Heart left ventricle (tissue), 16 donors: ENCODE results near the gene GABRD. TPM values are rescaled to one million over a fixed set of nuclear protein-coding genes. Genes with fewer than 3 reads are reported as not detected.

Experiments used
- ATAC-seq, 4 donors: fragments of 200-7000 bp; cut with Tn5 transposase; one replicate each; pipeline ENCODE4 v1.9.1; 2020 to 2022; ENCODE audit warnings: moderate library complexity in 4 of 4, mild to moderate bottlenecking in 3 of 4, moderate number of reproducible peaks in 1 of 4
- DNase-seq, 5 donors: peaks; one replicate each; pipeline ENCODE4 v3.0.0-alpha.2; 2020
- H3K27ac ChIP-seq, 12 donors: fragments of 200-600 bp; sonication (generic) in 4 of 12; one replicate each; pipeline versions ENCODE4 v1.5.0 to v1.8.0; 2016 to 2022; ENCODE audit warnings: mild to moderate bottlenecking in 2 of 12
- H3K27me3 ChIP-seq, 9 donors: fragments of 200-600 bp; sonication (generic) in 2 of 9; one replicate each; pipeline versions ENCODE4 v1.5.1 to v1.8.0; 2016 to 2022; ENCODE audit warnings: mild to moderate bottlenecking in 3 of 9
- H3K36me3 ChIP-seq, 9 donors: fragments of 200-600 bp; sonication (generic) in 2 of 9; one replicate each; pipeline versions ENCODE4 v1.5.0 to v1.8.0; 2018 to 2022; ENCODE audit warnings: mild to moderate bottlenecking in 2 of 9
- H3K4me1 ChIP-seq, 12 donors: fragments of 200-600 bp; sonication (generic) in 4 of 12; one replicate each; pipeline versions ENCODE4 v1.5.0 to v1.8.0; 2016 to 2022; ENCODE audit warnings: mild to moderate bottlenecking in 3 of 12
- H3K4me3 ChIP-seq, 12 donors: fragments of 200-600 bp; sonication (generic) in 4 of 12; one replicate each; pipeline versions ENCODE4 v1.5.0 to v1.8.0; 2017 to 2022; ENCODE audit warnings: mild to moderate bottlenecking in 9 of 12, moderate library complexity in 4 of 12
- H3K9me3 ChIP-seq, 12 donors: fragments of 200-600 bp; sonication (generic) in 4 of 12; one replicate each; pipeline versions ENCODE4 v1.5.0 to v1.8.0; 2016 to 2022; ENCODE audit warnings: mild to moderate bottlenecking in 1 of 12
- POLR2A ChIP-seq, 2 donors: fragments of 450-650 bp; IDR thresholded peaks; one replicate each; pipeline ENCODE4 v1.6.1; 2017; ENCODE audit warnings: antibody characterized with exemption in 2 of 2, mild to moderate bottlenecking in 2 of 2, moderate library complexity in 2 of 2
- WGBS, 4 donors: extraction: QIAGEN DNeasy Blood & Tissue Kit in 2 of 4; methylation state at CpG; one replicate each; pipeline versions ENCODE4 v1.1.5 to v1.1.7; 2013 to 2018; 5-methylcytosine and 5-hydroxymethylcytosine counted together
- intact Hi-C, 10 donors: fragments of 100-400 bp; cut with DNase I; formaldehyde crosslinking; loops; one replicate each; pipeline versions ENCODE4 v1.11.1 to v1.14.2; 2022
- polyA plus RNA-seq, 2 donors: library from polyadenylated mRNA; stranded (reverse); fragments of 200-250 nt; gene quantifications; one replicate each; pipeline ENCODE4 v1.2.3, GENCODE V29; 2013
- total RNA-seq, 9 donors: library from RNA; depleted of rRNA in 2 of 9; stranded (reverse); fragments of >200 nt in 2 of 9; fragmentation: NEBNext Ultra II Directional in 3 of 9; extraction: Animal tissue kit (Norgen Biotek cat#: 25700) in 3 of 9; gene quantifications; one replicate each; pipeline versions ENCODE4 v1.1.0 to v1.2.4, GENCODE V29; 2016 to 2023
- TF ChIP-seq, protein P1 (sequence below), 12 donors: fragments of 200-600 bp; sonication (generic) in 4 of 12; IDR thresholded peaks; one replicate each; pipeline versions ENCODE4 v1.5.0 to v1.8.0; 2018 to 2022; ENCODE audit warnings: antibody characterized with exemption in 12 of 12, mild to moderate bottlenecking in 5 of 12
- donor health status: ischemic (EF 13 %, LVEDD 7.1; RV severe dilation, severe dysfunction).
- donor health status: healthy with polysubstance abuse.
- donor health status: DM: no; HTN: yes; CAD: no.
- donor health status: DM: no; HTN: no; CAD: no.
- donor health status: ischemic (EF 25% LVEDD 6.9; RV normal size, moderate dysfunction).
- donor health status: ischemic (EF 25% LVEDD 5.7; RV mildly dilated, moderate dysfunction).
- donor health status: healthy.
- donor health status: DM: yes; HTN: yes; CAD: no.
- donor health status: ischemic (EF 35%, LVEDD 5.7; RV mildly dilated, moderate dysfunction).
- donor health status: nonischemic (EF 11% LVEDD 7.7; RV severe dilation, severe dysfunction).
- donor health status: DM: yes; HTN: yes; CAD: no.
- donor health status: PGD.
- donor health status: ischemic (EF 29% LVEDD 5.4; RV normal size, mild dysfunction).
- donor health status: nonischemic (EF 23%, LVEDD 6.1; RV moderate dilation, normal function).

Gene GABRD
- total and polyA plus RNA-seq, 11 donors, result 0.21 to 1.1 (median 0.65) TPM; not detected in 2

- ATAC-seq (peak in 2 of 4 donors; percentile 62 to 70), DNase-seq (peak in 1 of 5 donors; percentile 28)
- peak overlapping the region; percentile 47 to 82 (median 62) for H3K27ac ChIP-seq
- 55 to 64% (median 62%) methylated on average over 9 of the region's 9 CpGs for WGBS, 4 donors
- no peaks in the 10 kb centered on the region for H3K9me3 ChIP-seq
- peaks cover 0 to 22% (median 6%) of the 10 kb centered on the region in 12 donors for H3K4me1 ChIP-seq
- intact Hi-C loops, result no loop called here
- peaks cover 0 to 23% (median 5%) of the 10 kb centered on the region in 9 donors for H3K27me3 ChIP-seq
- no peak overlapping the region for H3K4me3 ChIP-seq
- H3K36me3 ChIP-seq, result no peaks in the 10 kb centered on the region
- TF ChIP-seq, protein P1, sequence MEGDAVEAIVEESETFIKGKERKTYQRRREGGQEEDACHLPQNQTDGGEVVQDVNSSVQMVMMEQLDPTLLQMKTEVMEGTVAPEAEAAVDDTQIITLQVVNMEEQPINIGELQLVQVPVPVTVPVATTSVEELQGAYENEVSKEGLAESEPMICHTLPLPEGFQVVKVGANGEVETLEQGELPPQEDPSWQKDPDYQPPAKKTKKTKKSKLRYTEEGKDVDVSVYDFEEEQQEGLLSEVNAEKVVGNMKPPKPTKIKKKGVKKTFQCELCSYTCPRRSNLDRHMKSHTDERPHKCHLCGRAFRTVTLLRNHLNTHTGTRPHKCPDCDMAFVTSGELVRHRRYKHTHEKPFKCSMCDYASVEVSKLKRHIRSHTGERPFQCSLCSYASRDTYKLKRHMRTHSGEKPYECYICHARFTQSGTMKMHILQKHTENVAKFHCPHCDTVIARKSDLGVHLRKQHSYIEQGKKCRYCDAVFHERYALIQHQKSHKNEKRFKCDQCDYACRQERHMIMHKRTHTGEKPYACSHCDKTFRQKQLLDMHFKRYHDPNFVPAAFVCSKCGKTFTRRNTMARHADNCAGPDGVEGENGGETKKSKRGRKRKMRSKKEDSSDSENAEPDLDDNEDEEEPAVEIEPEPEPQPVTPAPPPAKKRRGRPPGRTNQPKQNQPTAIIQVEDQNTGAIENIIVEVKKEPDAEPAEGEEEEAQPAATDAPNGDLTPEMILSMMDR (IDR thresholded peaks at IDR 0.05), result no peak
- no peak for TF ChIP-seq POLR2A (IDR thresholded peaks at IDR 0.05)
Observed at GRCh38 chr1:1989789-1990188, 29.4 kb upstream of the GABRD start.

DNA sequence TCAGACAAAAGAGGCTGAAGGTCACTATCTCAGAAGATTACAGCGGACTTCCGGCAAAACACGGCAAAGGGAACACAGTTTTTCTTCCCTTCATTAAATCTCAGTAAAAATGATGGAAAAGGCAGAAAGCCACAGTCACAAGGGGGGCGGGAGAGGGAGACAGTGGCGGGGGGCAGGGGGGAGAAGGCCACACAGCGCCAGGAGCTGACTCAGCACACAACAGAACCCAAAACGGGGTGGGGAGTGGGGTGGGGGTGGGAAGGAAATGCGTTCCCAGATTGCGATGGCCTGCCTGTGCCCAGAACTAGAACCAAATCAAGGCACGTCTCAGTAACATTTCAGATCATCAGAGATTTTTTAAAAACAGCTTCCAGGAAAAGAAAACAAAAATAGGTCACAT is 28.9 kb upstream of the GABRD start:
- Histone ChIP-seq H3K4me3 (no peak overlapping the region), H3K27ac (peak overlapping the region in 11 of 12 donors; percentile 47 to 82 (median 64)), H3K36me3 (no peaks in the 10 kb centered on the region), H3K27me3 (peaks cover 0 to 23% (median 5%) of the 10 kb centered on the region in 9 donors), H3K9me3 (no peaks in the 10 kb centered on the region), H3K4me1 (peaks cover 0 to 22% (median 6%) of the 10 kb centered on the region in 12 donors)
- intact Hi-C loops, result no loop called here
- TF ChIP-seq, protein P1 (IDR thresholded peaks at IDR 0.05), result no peak
- no peak for TF ChIP-seq POLR2A (IDR thresholded peaks at IDR 0.05)
- 34 to 51% (median 41%) methylated on average over 10 of the region's 10 CpGs for WGBS, 4 donors
- DNase-seq (peak in 3 of 5 donors; percentile 44 to 58 (median 54)), ATAC-seq (peak in 2 of 4 donors; percentile 67 to 79)

DNA sequence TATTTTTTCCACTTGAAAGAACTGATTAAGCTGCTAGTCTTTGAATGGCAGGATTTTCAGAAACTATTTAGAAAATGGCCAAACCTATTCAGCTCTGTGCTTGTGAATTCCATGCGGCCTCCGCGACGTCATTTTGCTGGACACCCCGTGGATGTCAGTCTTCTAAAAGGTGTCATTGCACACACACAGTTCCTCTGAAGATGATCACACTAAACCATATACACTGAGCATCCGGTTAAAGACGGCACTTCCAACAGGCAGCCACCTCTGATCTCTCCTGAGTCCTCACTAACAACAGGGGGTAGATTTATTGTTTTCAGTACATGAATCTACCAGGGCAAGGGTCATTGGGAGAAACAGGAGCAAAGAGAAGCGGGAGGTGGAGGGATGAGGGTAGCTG is 24.6 kb upstream of the GABRD start:
- Histone ChIP-seq H3K4me1 (peaks cover 0 to 15% (median 5%) of the 10 kb centered on the region in 12 donors), H3K27me3 (peaks cover 0 to 6% (median 0%) of the 10 kb centered on the region in 9 donors), H3K27ac (no peak overlapping the region), H3K9me3 (no peaks in the 10 kb centered on the region), H3K4me3 (no peak overlapping the region), H3K36me3 (no peaks in the 10 kb centered on the region)
- 75 to 87% (median 78%) methylated on average over 8 of the region's 8 CpGs for WGBS, 4 donors
- no peak for ATAC-seq
- no peak for TF ChIP-seq POLR2A (IDR thresholded peaks at IDR 0.05)
- TF ChIP-seq, protein P1 (IDR thresholded peaks at IDR 0.05), result no peak
- intact Hi-C loops, result no loop called here
- no peak for DNase-seq

- peaks cover 0 to 7% (median 0%) of the 10 kb centered on the region in 12 donors for H3K4me1 ChIP-seq
- WGBS, 4 donors, result 57 to 68% (median 68%) methylated on average over 12 of the region's 12 CpGs
- no peaks in the 10 kb centered on the region for H3K36me3 ChIP-seq
- H3K27me3 ChIP-seq, result peaks cover 0 to 12% (median 0%) of the 10 kb centered on the region in 9 donors
- intact Hi-C loops, result no loop called here
- no peak for TF ChIP-seq POLR2A (IDR thresholded peaks at IDR 0.05)
- TF ChIP-seq, protein P1 (IDR thresholded peaks at IDR 0.05), result no peak
- peak overlapping the region in 2 of 12 donors; percentile 23 to 51 for H3K27ac ChIP-seq
- DNase-seq, result no peak
- peak in 1 of 4 donors; percentile 60 for ATAC-seq
- H3K9me3 ChIP-seq, result no peaks in the 10 kb centered on the region
- no peak overlapping the region for H3K4me3 ChIP-seq
Observed at GRCh38 chr1:1996207-1996651, 22.9 kb upstream of the GABRD start.
